NCI-H128 (cell line): ENCODE data around the gene DDX1.

Experiments
- DNase-seq: peaks from one replicate; lab custom pipeline; 2025; ENCODE audit not compliant: unreplicated experiment; lab: John Stamatoyannopoulos, UW

Gene DDX1

GRCh38 chr2:15658911-15659310, 67.2 kb downstream of the DDX1 start:
- no peak for DNase-seq

DNA sequence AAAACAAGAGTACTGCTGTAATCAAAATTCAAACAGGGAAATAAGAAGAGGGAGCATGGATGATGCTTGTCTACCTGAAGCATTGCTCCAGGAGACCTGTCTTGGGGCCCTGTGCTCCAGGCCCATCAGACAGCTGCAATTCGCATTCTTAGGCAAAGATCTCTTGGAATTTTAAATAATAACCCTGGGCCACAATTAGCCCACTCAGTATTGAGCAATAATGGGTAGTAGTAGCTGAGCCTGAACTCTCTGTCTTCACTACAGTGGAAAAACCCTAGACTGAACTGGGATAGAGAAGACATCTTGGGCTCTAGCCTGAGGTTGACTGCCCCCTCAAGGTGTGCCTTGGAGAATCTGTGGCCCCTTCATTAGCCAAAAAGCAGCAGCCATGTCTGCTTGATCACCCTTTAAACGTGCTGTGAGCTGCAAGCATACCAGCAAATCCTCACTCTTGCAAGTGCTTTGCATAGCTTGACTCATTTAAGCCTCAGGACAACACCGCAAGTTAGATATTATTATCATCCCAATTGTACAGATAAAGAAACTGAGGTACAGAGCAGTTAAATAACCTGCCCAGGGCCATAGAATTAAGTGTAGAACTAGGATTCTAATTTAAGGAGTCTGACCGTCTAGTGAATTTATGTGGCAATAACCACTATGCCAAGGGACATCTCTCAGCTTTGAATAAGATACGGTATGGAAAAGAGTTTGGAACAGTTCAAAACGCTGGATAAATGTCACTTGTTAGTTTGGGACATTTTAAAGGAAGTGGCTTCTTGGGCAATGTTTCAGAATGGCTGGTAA, 69.0 kb downstream of the DDX1 start:
- no peak for DNase-seq

- no peak for DNase-seq
These were observed 69.6 kb downstream of the DDX1 start for GRCh38 chr2:15661295-15661569.

DNA sequence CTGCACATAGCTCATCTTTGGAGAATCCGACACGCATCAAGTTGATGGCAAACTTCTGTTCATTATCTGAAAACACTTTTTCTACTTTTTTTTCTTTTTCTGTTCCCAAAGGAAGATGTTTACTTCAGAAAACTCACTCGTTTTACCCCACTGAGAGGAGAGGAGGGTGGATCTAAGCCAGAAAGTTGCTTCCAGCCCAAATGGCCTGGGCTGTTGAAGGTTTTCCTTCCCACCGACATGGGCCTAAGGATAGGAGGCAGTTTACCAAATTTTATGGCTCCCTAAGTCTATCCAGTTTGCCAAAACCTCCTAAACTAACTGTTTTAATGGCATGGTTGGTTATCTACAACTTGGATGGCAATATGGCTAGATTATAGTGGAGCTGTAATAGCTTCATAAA, 70.4 kb downstream of the DDX1 start:
- DNase-seq: no peak

DNA sequence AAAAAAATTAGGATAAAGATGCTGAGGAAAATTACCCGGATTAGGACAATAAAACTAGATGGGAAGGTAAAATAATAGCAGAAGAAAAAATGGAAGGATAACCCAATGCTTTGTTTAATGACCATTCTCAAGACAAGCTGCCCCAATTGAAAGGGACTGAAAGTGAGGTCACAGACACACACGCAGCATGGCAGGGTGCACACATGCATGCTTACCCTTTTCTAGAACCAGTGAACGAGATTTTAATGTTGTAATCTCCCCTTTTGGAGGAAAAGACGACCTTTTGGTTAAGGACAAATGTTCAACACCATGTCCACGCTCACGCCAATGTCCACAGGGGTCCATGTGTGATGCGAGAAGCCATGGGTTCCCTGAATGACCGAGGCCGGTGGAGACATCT, 70.9 kb downstream of the DDX1 start:
- DNase-seq: no peak

- DNase-seq: no peak
These were observed 72.1 kb downstream of the DDX1 start for GRCh38 chr2:15663802-15664201.

DNA sequence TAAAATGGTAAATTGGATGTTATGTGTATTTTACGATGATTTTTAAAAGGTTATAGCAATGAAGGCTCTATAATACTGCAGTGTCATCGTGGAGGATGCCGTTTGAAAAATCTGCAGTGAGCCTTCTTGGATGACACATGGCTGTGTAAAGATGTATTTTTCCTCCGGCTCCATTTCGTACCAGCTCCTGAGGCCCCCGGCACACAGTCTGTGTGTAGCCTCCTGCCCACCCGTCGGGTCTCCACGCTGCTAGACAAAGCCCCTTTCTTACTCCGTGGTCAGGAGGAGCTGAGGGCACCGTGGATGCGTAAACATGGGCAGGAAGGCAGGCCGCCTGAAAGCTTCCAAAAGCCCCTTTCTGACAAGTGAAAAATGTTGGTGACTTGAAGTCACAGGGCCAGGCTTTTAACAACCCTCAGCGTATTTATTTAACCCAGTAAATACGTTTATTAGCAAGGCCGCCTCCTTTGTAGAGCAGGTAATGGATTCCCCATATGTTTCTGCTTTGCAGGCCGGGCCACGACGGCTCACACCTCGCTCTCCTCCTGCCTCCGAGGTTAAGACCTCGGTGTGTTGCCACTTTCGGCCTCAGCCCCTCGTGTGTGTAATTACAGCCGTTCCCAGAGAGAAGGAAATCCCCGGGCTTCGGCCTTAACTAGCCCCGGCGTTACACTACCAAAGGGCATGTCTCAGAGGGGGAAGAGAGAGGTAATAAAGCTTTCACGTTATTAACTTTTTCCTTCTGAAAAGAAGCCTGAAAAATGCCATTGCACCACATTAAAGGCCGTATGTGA, 72.8 kb downstream of the DDX1 start:
- no peak for DNase-seq

DNA sequence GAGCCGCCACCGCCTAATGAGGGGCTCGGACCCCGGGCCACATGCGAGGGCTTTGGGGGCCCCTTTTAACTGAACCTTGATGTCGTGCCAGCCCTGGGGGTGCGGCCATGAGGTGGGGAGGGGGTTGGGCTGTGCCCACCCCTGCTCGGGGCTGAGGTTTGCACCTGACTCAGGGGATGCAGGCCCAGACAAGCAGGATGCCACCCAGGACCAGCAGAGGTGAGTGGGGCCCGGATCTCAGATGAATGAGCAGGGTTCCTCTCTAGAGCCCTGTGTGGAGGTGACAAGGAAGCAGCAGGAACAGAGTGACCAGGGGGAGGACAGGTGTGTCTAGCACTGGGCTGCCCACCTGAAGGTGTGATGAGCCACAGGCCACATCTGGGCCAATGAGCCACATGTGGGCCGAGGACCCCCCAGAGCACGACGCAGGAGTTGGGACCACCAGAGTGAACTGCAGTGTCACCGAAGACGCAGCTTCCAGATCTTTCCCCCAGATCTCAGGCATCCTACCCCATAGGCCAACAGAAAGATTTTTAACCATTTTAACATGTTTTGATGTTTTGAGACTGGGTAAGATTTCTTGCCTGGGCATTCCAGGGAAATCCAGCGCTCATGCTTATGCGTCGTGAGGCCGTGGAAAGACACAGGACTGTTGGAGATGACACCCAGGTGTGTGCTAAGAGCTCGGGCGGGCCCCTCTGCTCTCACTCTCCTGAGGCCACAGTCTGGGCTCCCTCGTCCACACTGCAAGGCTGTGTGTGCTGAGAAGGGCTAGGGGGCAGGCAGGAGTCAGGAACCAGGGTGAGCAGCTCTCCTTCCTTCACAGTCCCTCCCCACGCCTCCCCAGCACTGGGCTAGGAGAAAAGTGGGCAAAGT, 73.6 kb downstream of the DDX1 start:
- DNase-seq: no peak

DNA sequence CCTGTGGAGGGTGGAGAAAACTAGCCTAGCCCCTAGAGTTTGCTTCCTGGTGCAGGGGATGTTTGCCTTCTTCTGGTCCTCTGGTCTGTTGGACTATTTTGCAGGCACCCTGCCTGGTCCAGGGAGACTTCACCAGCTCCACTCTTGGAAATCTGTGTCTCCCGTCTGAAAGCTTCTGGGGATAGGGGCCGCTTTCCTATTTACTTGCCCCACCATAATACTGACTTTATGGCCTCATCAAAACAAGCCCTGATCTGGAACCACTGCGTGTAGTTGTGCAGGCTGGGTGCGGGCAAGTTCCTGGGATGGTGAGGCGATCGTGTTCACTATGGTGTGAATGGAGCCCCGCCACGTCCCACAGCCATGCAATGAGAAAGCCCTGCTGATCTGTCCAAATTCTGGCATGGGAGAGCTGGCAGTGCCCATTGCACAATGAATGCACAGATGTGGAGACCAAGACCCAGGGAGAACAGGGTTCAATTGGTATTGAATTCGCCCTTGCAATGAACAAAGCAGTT, 74.3 kb downstream of the DDX1 start:
- DNase-seq: no peak

DNA sequence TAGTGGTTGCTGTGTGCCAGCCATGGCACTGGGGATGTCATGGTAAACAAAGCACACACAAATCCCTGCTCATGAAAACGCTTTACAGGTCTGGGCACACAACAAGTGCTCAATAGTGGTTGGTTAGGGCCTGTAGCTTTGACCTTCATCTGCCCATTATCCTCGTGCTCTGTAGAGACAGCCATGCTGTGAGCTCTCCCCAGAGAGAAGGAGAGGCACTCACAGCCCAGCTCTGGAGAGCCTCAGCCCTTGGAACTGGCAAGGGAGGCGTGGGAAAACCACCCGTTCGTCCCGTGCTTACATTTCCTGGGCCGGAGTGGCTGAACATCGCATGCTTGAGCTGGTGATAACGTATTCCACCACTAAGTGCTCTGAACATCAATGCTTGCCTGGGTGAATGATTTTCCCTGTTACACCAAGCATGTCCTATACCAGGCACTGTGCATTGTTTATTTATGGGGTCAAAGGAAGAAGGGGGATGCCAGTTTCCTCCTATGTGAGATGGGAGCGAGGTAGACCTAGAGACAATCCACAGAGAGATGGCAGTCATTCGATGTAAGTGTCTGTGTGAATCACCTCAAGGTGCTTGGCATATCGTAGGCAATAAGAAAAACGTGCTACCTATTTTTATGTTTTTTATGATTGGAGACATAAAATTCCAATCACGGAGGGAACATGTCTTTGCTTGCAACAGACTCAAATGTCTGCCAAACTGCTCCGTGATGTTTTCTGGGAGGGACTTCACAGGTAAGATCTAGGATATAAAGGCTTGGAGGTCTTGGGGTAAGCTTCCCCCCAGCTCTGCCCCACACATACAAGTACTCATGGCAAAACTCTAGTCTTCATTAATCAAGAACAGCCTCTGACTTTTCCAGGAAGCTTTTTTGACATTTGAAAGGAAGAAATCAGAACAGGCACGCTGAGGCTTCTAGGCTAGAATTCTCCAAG, 75.5 kb downstream of the DDX1 start:
- DNase-seq: no peak

GRCh38 chr2:15667809-15668556, 76.3 kb downstream of the DDX1 start:
- no peak for DNase-seq

DNA sequence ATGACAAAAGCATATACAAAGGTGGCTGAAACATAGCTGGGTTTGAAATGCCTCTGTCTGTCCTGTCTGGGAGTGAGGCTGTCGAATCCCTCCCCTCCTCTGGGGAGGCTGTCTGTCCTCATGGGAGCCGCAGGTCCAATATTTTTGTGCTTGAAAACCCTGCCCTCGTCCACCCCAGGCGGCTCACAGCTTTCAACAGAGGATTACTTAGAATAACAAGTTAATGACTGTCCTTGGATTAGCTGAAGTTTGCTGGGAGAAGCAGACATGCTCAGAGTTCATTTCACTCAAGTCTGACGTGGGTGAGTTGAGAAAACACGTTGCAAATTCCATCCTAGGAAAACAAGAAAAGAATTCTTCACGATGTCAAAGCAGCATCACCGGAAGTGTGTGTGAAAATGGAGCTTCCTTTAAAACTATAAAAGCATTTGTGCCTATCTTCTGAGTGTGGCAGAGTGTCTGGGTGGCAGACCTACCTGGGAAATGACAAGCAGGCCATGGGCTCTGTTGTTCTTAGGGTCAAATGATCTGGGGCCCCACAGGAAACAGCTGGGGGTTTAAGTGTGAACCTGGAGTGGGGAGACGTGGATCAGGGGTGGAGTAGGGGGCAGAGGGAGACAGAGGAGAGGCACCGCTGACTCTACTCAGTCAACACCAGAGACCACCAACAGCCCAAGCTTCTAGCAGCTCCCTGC, 77.1 kb downstream of the DDX1 start:
- DNase-seq: no peak

DNA sequence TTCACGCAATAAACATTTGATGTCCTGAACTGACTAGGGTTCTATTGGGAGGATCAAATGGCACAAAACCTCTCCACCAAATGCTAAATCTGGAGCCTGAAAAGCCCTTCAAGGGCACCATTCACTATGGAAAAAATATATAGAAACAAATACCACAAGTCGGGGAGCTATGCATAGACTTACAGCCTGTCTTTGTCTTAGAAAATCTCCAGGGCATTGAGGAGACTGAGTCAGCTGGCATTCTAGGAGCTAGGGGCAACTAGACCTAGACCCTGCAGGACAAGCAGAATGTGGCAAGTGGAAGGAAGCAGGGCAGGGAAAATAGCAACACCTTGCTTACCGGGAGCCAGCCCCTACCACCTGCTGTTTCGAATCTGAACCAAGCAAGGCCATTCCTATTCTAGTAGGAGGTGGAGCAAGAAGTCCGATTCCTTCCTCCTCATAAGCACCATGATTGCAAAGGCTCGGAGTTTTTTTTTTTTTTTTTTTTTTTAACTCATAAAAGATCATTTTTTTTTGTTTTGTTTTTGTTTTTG, 77.8 kb downstream of the DDX1 start:
- no peak for DNase-seq

GRCh38 chr2:15670469-15670868, 78.8 kb downstream of the DDX1 start:
- no peak for DNase-seq

DNA sequence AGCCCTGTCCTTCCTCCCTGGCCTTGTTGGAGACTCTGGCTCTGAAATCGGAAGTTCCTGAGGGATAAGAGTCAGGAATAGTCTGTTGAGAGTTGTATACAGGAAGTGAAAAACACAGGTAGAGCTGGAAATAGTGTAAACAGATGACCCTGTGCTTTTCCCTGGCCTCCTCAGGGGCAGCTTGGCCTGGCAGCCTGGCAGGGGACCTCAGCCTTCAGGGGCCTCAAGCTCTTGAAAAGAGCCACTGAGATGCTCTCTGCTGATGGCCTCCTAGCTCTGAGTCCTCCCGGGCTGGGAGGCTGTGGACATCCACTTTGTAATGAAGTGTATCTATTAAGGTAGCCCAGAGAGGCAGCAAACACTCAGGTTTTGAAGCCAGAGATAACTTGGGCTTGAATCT, 79.3 kb downstream of the DDX1 start:
- DNase-seq: no peak

DNA sequence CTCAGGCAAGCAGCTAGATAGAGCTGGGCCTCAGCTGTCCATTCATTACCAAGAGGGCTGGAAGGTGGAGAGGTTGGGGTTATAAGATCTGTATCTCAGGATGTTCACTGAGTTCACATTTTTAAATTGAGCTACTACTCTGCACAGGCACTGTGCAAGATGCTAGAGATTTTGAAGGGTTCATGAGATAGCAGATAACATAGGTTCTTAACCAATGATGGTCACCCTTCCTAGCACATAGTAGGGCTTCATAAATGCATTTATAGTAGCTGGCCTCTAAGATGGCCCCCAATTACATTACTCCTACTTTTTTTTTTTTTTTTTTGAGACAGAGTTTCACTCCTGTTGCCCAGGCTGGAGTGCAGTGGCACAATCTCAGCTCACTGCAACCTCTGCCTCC, 79.7 kb downstream of the DDX1 start:
- no peak for DNase-seq

- DNase-seq: no peak
These were observed 80.5 kb downstream of the DDX1 start for GRCh38 chr2:15671842-15672815.
